ENCODE measurements around the gene BANF2. TPM values are rescaled to one million over a fixed set of nuclear protein-coding genes. Genes with fewer than 3 reads are reported as not detected.

Gene BANF2
- total RNA-seq, 4 donors from 2014 or later, result not detected

GRCh38 chr20:17694767-17695166, 5.0 kb upstream of the BANF2 start:
- H3K4me3 ChIP-seq, result no peak overlapping the region
- TF ChIP-seq, protein P1, sequence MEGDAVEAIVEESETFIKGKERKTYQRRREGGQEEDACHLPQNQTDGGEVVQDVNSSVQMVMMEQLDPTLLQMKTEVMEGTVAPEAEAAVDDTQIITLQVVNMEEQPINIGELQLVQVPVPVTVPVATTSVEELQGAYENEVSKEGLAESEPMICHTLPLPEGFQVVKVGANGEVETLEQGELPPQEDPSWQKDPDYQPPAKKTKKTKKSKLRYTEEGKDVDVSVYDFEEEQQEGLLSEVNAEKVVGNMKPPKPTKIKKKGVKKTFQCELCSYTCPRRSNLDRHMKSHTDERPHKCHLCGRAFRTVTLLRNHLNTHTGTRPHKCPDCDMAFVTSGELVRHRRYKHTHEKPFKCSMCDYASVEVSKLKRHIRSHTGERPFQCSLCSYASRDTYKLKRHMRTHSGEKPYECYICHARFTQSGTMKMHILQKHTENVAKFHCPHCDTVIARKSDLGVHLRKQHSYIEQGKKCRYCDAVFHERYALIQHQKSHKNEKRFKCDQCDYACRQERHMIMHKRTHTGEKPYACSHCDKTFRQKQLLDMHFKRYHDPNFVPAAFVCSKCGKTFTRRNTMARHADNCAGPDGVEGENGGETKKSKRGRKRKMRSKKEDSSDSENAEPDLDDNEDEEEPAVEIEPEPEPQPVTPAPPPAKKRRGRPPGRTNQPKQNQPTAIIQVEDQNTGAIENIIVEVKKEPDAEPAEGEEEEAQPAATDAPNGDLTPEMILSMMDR (IDR thresholded peaks at IDR 0.05), result no peak
- TF ChIP-seq POLR2A (IDR thresholded peaks at IDR 0.05), result no peak
- H3K4me1 ChIP-seq, result no peaks in the 10 kb centered on the region
- no peak overlapping the region for H3K27ac ChIP-seq
- peak in 1 of 3 donors; percentile 22 for DNase-seq
- no peaks in the 10 kb centered on the region for H3K36me3 ChIP-seq
- no peaks in the 10 kb centered on the region for H3K27me3 ChIP-seq
- no peaks in the 10 kb centered on the region for H3K9me3 ChIP-seq

DNA sequence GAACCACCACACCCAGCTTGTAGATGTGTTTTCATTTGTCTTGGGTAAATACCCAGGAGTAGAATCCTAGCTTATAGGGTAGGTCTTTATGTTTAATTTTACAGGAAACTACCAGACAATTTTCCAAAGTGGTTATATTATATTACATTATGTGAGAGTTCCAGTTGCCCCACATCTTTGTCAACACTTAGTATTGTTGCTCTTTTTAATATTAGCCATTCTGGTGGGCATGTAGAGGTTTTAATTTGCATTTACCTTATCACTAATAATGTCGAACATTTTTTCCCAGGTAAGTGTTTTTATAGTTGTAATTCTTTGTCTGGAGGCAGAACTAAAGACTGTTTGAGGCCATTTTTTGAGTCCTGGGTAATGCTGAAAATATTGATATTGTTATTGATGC, 3.5 kb upstream of the BANF2 start:
- TF ChIP-seq, protein P1 (IDR thresholded peaks at IDR 0.05), result no peak
- TF ChIP-seq POLR2A (IDR thresholded peaks at IDR 0.05), result no peak
- no peaks in the 10 kb centered on the region for H3K4me1 ChIP-seq

GRCh38 chr20:17697171-17697570, 2.6 kb upstream of the BANF2 start:
- TF ChIP-seq, protein P1 (IDR thresholded peaks at IDR 0.05), result no peak
- TF ChIP-seq POLR2A (IDR thresholded peaks at IDR 0.05), result no peak
- no peaks in the 10 kb centered on the region for H3K9me3 ChIP-seq
- no peaks in the 10 kb centered on the region for H3K4me1 ChIP-seq
- no peak overlapping the region for H3K27ac ChIP-seq
- H3K36me3 ChIP-seq, result no peaks in the 10 kb centered on the region
- no peak overlapping the region for H3K4me3 ChIP-seq
- no peaks in the 10 kb centered on the region for H3K27me3 ChIP-seq
- DNase-seq, result no peak

More for the DNA sequence above, 3.5 kb upstream of the BANF2 start:
- H3K27me3 ChIP-seq, result no peaks in the 10 kb centered on the region
- H3K9me3 ChIP-seq, result no peaks in the 10 kb centered on the region
- DNase-seq, result no peak
- H3K36me3 ChIP-seq, result no peaks in the 10 kb centered on the region
- H3K4me3 ChIP-seq, result no peak overlapping the region
- H3K27ac ChIP-seq, result no peak overlapping the region

- Histone ChIP-seq H3K27ac (no peak overlapping the region), H3K4me3 (no peak overlapping the region), H3K4me1 (no peaks in the 10 kb centered on the region), H3K9me3 (no peaks in the 10 kb centered on the region), H3K36me3 (no peaks in the 10 kb centered on the region), H3K27me3 (no peaks in the 10 kb centered on the region)
- DNase-seq, result no peak
- TF ChIP-seq POLR2A (IDR thresholded peaks at IDR 0.05), result no peak
- TF ChIP-seq, protein P1 (IDR thresholded peaks at IDR 0.05), result no peak
Observed at GRCh38 chr20:17698384-17698783, 1.4 kb upstream of the BANF2 start.

- H3K4me1 ChIP-seq, result no peaks in the 10 kb centered on the region
Observed at GRCh38 chr20:17700637-17701036, 871 bp downstream of the BANF2 start.

More at GRCh38 chr20:17700637-17701036, 871 bp downstream of the BANF2 start:
- no peak for DNase-seq
- Histone ChIP-seq H3K36me3 (no peaks in the 10 kb centered on the region), H3K27me3 (no peaks in the 10 kb centered on the region), H3K9me3 (no peaks in the 10 kb centered on the region), H3K4me3 (no peak overlapping the region), H3K27ac (no peak overlapping the region)
- TF ChIP-seq, protein P1 (IDR thresholded peaks at IDR 0.05), result no peak
- no peak for TF ChIP-seq POLR2A (IDR thresholded peaks at IDR 0.05)
